Jurkat, Clone E6-1 (cell line): ENCODE data around the gene UPK2. TPM values are rescaled to one million over a fixed set of nuclear protein-coding genes. Genes with fewer than 3 reads are reported as not detected.

Experiments
- DNase-seq: peaks from one replicate; pipeline ENCODE4 v3.0.0-alpha.2; 2011; ENCODE audit warnings: low read depth, low spot score
- H3K4me3 ChIP-seq: 2 replicates; pipeline ENCODE4 v1.5.1; 2011; ENCODE audit warnings: mild to moderate bottlenecking, low read length, control low read depth, moderate library complexity
- polyA plus RNA-seq: library from polyadenylated mRNA; unstranded; fragments of >200 nt; gene quantifications from one replicate; pipeline ENCODE4 v1.2.1, GENCODE V29; 2012; ENCODE audit warnings: missing spikeins; ENCODE audit not compliant: insufficient read length, insufficient read depth

UPK2 gene
- polyA plus RNA-seq = not detected

DNA sequence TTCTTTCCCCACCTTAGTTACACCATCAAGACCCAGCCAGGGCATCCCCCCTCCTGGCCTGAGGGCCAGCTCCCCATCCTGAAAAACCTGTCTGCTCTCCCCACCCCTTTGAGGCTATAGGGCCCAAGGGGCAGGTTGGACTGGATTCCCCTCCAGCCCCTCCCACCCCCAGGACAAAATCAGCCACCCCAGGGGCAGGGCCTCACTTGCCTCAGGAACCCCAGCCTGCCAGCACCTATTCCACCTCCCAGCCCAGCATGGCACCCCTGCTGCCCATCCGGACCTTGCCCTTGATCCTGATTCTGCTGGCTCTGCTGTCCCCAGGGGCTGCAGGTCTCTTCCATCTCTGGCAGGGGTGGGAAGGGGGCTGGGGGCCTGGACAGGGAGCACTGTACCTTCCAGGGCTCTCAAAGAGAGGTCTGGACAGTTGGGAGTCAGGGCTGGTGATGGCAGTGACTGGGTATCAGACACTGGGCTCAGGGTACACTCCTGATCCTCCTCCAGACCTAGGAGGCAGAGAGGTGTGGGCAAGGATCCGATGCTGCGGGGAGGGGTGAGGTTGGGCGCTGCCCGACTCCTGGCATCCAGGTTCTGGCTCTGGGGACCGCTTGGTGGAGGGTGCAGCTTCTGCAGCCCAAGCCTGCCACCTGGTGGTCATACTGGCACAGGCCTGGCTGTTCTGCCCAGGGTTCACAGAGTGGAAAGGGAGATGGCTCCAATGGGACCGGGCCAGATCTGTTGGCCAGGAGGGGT is at the start of gene UPK2:
Gene UPK2, plus strand, starts transcription at position 205 of the 753 bp plus-strand sequence. Its CDS starts 53 bp downstream, at position 258.
- no peak within 1 kb of the TSS for H3K4me3 ChIP-seq
- DNase-seq = peak; percentile 58

DNA sequence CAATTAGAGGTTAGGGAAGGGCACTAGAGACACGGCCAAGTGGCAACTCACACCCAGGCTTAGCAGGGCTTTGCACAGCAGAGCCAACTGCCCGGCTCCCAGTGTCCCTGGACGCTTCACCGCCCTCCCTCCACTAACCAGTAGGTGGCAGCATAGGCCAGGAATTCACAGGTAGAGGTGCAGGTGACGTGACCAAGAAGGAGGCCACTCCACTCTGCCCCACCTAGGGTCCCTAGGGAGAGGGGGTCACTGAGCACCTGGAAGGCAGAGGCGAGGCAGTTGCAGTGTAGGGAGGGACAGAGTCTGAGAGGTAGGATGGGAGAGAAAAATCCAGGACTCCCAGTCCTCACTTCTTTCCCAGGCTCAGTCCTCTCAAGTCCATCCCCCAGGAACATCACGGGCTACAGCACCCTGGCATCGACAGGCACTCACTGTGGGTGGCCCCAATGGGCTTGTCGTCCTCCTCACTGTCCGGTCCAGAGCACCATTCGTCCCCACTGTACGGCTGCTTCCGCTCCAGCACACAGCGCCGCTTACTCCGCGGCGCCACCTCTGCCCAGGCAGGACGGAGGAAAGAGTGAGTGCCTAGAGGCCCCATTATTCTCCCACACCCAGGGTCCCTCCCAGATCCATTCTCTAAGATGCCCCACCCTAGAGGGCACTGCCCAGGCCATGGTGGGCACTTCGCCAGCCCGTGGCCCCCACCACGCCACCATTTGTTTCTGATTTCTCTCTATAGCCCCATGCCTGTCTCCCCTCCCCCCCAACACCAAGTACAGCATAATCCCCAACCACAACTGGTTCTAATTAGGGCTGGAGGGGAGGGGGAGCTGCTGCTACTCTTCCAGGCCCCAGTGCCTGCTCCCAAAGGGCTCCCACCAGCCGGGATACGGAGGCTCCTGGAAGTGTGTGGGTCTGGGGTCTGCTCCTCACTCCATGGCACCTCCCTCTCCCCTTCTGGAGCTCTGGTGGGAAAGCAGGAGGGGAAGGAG is 48.8 kb upstream of the UPK2 start:
- DNase-seq = peak; percentile 59
- H3K4me3 ChIP-seq = no peak overlapping the region

DNA sequence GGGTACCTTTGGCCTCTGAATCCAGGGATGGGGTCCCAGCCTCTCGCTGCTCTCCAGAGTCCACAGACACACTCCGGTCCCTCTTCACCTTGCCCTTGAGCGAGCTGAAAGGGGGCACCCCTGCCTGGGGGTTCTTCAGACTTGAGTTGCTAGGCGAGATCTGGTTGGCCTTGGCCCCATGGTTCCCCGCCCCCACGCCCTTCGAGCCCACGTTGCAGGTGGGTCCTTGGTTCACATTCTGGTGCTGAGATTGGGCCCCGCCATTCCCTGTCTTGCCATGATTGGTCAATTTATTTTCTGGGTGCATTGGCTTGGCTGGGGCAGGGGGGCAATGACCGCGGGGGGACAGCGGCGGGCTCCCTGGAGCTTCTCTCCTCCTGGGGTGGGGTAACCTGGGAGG is 47.8 kb upstream of the UPK2 start:
- no peak for DNase-seq
- H3K4me3 ChIP-seq = no peak overlapping the region

DNA sequence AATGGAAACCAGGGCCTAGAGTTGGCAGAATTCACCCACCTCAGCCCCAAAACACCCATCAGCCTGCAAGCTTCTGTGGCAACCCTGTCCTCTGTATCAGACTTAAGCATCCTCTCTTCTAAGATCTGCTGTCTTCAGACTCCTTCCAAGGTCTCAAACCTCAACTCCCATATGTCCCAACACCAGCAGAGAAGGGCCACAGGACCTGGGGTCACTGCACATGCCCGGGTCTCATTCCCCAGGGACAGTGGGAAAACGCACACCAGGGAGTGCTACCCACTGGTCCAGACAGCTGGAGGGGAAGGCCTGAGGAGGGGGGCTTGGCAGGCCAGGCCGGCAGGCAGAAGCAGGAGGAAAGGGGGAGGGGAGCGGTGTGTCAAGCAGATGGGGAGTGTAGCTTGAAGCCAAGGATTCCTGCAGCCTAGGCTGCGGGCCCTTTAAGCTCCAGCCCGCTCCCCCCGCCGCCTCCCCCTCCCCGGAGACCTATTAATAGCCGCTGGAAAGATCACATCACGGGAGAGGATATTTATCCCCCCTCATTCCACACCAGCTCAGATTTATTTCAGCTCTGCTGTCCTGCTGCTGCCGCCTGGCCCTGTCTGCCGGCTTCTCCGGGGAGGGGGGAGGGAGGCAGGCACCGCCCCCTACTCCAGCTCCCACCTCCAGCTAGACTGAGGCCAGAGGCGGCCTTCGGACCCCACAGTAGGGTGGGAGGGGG is 47.0 kb upstream of the UPK2 start:
- no peak for DNase-seq
- no peak overlapping the region for H3K4me3 ChIP-seq

DNA sequence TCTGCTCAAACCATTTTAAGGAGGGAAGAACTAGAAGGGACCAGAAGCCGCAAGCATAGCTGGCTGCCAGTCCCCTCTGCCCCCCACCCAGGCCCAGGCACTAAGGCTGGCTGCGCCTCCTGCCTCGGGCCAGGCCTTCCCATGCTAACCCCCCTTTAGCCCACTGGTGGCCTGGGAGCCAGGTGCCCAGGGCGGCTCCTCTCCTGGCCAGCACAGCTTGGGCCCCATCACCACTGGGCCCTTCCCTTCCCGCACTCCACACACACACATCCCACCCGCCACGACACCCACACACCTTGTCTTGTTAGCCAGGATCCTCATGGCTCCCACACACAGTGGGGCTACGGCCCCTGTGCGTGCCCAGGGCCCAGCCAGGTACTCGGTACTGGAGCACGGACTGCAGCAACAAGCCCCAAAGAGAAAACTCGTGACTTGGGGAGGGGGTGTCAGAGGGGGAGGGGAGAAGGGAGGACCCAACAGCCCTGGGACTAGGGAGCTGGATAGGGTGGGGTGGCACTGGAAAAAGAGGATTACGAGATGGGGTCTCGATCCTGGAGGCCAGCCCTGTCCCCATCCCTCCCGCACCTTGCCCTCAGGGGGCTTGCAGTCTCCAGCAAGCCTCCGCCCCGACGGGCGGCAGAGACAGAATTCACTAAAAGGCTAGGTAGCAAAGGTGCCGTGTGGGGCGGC is 46.3 kb upstream of the UPK2 start:
- no peak for DNase-seq
- H3K4me3 ChIP-seq = no peak overlapping the region

DNA sequence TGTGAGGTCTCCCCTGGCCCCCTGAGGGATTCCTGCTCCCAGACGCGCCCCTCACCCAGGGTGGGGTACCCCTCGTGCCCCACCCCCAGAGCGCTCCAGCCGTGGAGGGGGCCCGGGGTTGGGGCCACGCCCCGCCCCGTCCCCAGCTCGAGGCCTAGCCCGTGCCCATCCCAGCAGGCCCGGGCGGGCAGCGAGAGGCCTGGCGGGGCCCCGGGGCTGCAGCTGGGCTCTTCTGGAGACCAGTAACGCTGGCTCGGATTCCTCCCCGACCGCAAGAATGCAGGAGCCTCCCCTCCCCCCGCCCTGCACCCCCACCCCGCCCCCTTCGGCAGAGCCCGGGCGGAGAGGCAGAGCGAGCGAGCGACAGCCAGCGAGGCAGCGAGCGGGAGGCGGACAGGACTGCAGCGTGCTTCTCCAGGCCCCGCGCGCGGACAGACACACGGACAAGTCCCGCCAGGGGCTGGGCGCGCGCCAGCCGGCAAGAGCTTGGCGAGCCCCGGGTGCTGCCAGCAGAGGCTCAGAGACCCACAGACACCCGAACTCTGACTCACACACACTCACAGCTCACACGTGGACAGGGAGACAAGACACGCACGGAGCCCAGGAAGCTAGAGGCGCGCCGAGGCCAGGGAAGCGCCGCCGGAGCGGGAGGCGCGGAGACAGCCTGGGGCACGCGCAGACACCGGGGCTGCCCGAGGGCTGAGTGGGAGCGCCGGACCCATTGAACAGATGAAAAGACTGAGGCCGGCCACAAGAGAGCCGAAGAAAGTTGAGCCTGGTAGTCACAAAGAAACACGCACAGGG is 45.6 kb upstream of the UPK2 start:
- no peak overlapping the region for H3K4me3 ChIP-seq
- no peak for DNase-seq

DNA sequence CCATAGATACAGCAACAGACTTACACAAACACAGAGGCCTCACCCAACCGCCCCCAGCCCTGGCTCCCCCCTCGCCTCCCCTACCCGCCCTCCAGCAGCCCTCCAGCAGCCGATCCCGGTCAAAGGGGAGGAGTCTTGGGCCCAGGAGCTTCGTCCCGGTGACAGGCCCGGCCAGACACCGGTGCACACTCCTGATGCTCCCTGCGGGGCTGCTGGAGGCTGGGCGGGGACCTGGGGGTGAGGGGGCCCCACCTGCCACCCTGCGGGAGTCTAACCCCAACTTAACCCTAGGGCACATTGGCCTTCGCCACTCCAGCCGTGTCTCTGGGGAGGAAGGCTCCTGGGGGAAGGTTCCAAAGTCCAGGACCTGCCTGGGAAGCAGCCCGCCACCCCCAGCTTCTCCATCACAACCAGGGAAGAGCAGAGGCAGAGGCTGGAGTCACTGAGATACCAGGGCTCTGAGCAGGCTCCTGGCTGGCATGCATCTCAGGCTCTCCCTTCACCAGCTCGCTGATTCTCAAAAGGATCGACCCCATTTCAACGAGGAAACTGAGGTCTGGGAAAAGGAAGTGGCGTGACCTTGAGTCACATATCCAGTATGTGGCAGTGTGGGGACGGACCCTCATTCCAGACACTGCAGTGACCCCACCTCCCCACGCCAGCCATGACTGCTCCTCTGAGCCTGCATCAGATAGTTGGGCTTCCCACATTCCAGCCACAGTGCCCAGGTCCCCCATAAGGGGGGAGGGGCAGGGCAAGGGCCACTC is 44.8 kb upstream of the UPK2 start:
- H3K4me3 ChIP-seq = no peak overlapping the region
- no peak for DNase-seq

DNA sequence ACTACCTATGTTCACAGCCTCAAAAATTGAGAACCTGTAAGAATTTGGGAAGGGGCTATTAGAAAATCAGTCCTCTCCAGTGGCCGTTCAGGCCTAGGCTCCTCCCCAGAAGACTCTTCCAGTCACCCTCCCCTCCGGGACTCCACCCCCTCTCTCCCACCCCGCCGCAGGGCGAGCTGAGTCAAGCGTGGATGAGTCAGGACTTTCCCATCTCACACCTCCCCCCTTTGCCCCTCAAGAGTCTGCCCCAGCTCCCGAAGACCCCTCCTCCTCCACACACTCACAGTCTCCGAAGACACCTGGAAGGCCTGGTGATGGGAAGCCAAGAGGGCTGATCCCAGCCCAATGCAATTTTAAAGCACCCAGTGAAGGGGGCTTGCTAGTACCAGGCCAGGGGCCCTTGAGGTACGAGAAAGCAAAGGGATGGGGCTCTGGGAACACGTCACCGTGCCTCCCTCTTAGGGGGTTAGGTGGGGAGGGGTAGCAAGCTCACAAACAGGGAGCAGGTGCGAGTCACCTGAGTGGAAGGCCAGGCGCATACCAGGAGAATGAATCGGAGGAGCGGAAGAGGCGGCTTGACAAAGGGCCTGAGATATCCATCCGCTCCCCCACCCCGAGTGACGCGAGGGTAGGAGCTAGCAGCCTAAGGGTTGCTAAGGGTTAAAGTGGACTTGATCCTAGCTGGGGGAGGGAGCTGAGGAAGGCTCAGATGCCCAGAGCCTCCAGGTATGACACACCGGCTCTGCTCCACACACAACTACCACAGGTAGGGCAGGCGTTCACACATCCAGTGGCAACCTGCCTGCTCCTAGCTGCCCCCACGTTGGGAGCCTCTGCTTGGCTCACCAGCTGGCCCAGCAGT is 44.0 kb upstream of the UPK2 start:
- no peak for DNase-seq
- no peak overlapping the region for H3K4me3 ChIP-seq

DNA sequence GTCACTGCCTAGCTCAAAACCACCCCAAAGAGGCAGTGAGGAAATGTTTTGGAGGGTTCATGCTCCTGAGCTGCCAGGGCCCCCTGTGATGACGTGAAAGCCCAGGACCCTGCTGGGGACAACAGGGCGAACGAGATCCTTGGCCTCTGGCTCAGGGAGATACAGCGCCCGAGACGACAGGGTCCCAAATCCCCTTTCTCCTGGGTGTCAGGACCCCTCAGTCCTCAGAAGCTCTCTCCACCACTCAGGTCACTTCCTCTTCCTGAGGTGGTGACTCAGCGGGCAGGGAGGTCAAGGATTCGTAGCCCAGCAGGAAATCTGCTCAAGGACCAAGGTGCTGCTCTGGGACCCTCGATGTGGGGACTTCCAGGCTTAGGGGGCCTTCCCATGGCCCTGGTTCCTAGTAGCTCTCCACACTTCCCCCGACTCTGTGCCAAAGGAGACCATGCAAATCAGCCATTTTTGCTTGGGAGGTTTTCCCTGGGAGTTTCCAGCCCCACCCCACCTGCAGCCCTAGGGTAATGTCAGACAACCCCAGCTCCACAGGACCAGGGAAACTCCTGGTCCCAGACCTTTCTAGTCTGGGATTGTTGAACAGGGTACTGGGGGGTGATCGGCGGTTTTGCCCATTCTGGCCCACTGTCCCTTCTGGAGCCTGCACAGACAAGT is 43.2 kb upstream of the UPK2 start:
- no peak overlapping the region for H3K4me3 ChIP-seq
- no peak for DNase-seq

DNA sequence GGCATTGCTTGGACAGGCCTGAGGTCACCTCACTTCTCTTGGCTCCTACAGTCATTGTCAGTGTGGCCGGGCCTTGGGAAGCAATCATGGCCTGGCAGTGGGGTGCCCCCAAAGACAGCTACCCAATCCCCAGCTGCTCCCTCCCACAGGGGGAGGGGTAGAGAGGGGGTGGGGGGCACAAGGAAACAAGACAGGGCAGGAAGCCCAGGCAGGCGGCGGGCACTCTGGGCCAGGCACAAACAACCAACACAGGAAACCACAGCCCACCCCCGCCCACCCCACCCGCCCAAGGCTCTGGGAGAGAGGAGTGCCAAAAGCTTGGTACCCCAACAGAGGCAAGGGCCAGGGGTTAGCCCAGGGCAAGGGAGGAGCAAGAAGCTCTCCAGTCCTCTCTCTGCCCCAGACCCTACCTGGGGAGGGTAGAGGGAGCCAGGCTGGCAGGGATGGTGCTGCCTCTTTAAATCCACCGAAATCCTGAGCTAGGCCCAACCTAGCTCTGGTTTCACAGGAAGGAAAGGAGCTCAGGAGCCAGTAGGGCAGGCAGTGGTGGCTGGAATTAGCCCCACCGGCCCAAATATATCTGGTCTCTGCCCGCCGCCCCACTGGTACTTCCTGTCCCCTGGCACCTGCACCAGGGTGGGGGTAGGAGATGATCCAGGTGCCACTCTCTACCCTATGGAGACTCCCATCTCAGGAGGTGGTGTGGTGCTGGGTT is 42.5 kb upstream of the UPK2 start:
- peak overlapping the region; percentile 37 for H3K4me3 ChIP-seq
- peak; percentile 69 for DNase-seq

DNA sequence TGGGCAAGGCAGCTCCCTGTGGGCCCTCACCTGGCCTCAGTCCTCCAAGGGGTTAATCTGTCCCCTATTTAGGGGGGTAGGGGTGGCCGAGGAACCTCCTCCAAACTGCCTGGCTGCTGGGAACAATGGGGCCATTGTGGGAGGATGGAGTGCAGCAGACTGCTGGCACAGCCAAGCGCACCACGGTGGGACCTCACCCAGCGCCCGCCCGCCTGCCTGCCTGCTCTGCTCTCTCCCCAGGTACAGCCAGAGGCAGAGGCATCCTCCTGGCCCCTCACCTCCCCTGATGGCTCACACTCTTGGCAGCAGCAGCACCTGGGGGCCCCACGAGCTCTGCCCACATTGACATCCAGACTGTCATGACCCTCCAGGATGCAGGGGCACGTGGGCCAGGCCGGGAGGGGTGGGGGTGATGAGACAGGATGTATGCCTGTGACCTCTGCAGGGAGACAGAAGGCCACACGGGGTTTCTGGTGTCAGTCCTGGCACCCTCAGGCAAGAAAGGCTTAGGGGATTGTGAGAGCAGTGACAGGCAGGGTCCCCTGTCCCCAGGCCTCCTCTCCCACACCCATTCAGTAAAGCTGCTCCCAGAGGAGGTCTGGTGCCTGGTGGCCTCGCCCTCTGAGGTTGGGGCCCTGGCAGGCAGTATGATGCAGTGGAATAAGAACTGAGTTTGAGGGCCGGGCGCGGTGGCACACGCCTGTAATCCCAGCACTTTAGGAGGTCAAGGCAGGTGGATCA is 41.8 kb upstream of the UPK2 start:
- peak; percentile 77 for DNase-seq
- peak overlapping the region; percentile 37 for H3K4me3 ChIP-seq

DNA sequence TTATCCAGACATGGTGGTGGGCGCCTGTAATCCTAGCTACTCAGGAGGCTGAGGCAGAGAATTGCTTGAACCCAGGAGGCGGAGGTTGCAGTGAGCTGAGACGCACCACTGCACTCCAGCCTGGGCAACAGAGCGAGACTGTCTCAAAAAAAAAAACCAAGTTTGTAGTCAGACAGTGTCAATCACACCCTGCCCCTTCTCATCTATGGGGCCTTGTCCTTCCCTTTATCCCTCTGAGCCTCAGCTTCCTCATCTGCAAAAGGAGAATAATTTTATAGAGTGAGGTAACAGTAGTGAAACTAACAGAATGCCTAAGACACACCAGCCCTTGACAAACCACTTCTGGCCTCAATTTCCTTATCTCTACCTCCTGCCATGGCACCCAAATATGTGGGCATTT is 41.1 kb upstream of the UPK2 start:
- H3K4me3 ChIP-seq = no peak overlapping the region

DNA sequence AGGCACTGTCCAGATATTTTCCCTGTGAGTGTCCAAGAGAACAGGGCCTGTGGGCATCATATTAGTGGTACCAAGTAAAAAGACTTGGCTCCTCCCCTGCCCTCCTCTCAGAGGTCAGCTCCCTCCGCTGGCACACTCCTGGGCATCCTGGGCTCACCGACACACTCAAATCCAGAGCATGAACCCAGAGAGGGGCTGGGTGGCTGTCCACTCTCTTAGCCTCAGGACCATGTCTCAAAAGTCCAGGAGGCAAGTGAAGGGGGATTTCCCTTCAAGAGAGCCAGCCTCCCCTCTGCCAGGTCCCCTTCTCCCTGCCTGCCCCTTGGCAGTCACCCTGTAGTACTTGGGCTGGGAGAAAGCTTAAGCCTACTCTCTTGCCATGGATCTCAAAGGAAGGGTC is 40.7 kb upstream of the UPK2 start:
- no peak for DNase-seq
- no peak overlapping the region for H3K4me3 ChIP-seq

More for the DNA sequence above, 41.1 kb upstream of the UPK2 start:
- DNase-seq = no peak

DNA sequence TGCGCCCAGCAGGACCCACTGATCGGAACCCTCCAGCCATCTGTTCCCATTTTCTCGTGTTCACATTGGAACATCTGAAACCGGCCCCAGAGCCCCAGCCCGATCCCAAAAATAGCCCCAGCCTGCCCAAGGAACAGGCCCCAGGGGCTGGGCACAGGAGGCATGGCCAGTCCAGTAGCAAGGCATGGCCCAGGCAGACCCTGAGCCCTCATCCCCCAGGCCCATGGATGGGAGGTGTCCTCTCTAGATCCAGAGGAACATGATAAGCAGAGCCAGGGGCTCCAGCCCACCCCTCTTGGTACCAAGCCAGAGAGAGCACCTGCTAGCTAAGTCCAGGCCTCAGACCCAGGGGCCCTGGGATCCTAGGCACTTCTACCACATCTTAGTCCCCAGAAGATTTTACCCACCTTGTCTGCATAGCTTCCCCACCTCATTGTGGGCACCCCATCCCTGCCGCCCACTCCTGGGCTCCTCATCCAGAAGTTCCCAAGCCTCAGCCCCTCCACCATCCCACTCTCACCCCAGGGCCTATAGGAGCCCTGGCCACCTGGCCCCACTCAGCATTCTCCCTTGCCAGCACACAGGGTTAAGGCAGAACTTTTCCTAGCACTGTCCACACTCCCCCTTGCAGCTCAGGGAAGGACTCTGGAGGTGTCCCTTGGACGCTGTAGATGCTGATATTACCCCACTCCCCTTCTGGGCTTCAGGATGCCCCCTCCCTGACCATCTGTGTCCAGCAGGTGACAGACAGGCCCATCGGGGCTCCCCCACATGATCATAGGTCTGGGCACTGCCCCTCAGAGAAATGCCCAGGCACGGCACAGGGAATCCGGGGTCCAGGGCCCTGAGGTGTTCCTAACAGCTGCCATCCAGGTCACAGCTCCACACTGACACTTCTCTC is 39.9 kb upstream of the UPK2 start:
- no peak overlapping the region for H3K4me3 ChIP-seq
- no peak for DNase-seq
